Measurements from ENCODE around the gene CFAP77.

CFAP77 gene

DNA sequence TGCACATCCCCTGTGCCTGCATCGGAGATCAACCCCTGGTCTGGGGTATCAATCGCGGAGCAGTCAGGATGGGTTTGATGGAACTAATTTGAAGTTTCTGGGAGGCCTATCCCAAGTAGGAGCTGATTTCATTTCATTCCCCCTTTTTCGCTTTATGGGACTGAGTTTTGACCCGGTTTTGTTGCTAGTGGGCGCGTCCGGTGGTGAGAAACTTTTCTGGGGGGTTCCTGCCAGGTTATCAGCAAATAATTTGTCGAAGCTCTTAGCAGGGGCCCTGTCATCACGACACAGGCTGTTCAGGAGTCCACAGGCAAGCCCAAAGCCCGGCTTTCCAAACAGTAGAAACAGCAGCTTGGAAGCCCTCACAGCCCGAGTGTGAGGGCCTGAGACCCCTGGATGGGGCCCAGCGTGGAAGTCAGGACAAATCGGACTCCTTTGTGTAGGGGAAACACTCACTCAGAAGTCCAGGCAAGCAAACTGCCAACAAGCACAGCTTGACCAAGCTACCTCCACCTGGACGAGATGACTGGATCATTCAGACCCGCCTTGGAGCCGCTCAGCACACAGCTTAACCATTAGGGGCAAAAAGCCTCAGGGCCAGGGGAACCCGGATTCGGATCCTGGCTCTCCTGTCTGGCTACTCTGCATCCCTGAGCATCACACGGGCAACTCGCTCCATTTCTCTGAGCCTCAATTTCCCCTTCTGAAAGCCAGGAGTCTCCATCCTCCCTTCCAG lies 108.0 kb downstream of the CFAP77 start:
- DNase-seq (ENCODE audit: low spot score) = no peak

DNA sequence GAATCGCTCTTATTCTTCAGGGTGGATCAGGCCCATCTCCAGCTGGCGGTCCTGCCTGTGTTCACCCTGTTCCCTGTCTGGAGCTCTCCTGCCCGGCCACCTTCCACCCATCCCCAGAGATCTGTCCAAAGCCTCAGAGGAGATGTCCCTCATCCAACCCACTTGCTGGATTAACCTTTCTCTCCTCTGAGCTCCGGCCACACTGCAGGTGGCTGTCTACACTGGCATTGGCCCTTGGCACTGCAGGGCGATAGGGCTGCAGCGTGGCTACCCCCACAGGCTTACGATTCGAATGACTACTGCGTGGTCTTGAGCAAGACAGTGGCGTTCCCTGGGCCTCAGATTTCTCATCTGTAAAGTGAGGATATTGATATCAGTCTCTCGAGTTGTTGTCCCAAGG lies 108.6 kb downstream of the CFAP77 start:
- no peak for DNase-seq (ENCODE audit: low spot score)

DNA sequence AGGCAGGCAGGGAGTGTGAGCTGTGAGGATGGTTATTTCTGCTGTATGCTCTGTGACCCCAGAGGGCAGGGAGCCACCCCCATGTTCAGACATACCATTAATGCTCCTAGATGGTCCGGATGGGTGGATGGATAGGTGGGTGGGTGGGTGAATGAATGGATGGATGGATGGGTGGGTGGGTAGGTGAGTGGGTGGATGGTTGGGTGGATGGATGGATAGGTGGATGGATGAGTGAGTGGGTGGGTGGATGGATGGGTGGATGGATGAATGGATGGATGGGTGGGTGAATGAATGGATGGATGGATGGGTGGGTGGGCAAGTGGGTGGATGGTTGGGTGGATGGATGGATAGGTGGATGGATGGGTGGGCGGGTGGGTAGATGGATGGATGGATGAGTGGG lies 109.0 kb downstream of the CFAP77 start:
- no peak for DNase-seq (ENCODE audit: low spot score)

DNA sequence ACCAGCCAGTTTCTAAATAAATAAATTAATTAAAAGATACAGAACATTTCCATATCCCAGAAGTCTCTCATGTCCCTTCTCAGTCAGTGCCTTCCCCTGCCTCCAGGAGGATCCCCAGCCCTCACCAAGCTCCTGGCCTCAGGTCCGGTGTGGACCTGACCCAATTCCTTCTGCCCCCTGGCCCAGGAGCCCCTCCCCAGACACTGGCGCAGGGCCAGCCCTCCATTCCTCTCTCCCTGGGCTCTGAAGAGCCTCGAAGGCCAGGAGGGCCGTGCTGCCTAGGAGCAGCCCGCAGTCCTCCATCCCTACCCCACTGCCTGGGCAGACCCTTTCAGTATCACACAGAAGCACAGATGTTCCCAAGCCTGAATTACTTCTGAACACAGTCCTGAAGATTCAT lies 110.6 kb downstream of the CFAP77 start:
- DNase-seq (ENCODE audit: low spot score) = no peak

DNA sequence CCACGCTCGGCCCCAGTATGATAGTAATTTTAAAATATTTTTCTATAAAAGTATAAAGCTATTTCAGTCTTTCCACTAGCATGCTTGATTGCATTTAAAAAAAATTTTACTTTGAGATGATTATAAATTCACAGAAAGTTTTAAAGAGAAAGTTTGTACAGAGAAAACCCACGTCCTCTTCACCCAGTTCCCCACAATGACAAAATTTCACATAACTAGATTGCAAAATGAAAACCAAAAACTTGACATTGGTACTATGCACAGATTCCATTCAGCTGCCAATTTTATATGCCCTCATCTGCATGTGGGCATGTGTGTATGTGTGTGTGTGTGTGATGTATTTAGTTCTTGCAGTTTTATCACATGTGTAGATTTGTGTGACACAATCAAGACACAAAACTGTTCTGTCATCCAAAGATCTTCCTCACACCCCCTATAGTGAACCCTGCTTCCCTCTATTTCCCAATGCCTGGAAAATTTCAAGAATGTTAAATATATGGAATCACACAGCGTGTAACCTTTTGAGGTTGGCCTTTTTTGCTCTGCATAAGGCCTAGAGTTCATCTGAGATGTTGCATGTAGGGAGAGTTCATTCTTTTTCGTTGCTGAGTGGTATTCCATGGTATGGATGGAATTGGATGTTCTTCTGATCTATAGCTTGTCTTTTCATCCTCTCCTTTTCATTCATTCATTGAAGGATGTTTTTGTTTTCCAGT lies 115.5 kb downstream of the CFAP77 start:
- no peak for DNase-seq (ENCODE audit: low spot score)

DNA sequence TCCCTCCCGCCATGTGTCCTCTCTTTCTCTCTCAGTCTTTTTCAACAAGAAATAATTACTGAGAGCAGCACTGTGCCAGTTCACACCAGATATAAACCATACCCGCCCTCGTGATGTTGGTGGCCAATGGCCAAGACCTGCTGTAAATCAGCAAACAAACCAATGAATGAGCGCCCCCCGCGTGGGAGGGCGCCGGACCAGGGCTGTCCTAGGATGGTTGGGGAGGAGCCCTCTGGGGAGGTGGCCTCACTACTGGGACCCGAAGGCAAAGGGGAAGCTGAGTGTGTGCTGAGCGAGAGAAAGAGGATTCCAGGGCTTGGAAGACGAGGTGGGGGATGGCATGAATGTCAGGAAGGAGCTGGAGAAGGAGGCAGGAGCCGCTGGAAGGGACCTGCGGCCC lies 121.2 kb downstream of the CFAP77 start:
- DNase-seq (ENCODE audit: low spot score) = no peak

DNA sequence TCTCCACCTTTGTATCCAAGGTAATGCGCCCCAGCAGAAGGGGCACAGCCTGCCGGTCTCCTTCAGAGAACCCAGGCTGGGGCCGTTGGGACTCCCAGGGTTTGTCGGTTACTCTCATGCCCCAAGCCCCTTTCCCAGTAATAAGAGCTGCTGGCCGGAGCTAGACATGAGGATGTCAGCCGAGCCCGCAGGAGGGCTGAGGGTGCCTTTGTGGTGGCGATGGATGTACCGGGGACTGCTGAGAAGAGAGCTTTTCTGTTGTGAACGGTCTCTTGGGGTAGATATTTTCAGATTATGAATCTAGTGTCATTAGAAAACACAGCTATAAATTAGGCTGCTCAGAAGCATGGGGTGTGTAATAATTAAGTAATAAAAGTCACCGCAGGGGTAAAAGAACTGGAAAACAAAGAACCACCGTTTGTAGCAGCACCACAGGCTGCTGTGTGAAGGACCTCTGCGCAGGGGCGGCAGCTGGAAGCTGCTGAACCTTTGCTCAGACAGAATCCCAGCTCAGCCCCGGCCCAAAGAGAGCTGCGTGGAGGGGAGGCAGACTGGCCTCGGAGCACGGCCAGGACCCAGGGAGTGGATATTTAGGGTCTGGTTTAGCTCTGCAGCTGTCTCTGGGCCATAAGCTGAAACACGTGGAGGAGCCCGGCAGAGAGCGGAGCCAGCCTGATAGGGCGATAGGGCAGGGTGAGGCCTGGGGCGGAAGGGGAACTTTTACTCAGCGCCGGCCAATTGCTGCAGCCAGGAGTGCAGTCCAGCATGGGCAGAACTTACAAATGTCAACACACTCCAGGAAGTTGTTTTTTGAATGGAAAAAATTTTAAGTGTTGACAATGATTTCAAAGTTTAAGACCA lies 121.9 kb downstream of the CFAP77 start:
- DNase-seq (ENCODE audit: low spot score) = no peak

DNA sequence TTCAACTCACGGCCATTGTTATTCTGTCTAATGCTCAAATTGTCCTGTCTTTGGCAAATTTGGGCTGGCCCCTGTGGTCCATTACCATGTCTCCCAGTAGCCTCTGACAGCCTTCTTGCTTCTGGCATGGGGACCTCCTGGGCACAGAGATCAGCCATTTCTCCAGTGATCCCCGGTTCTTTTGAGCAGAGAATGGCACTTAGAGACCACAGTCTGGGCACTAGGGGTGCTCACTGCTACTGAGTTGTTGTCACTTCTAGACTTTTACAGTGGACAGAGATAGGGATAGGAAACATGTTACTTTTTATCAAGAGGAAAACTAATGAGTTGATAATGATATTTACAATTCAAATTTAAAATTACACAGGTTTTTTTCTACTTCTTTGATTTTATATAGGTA lies 124.8 kb downstream of the CFAP77 start:
- DNase-seq (ENCODE audit: low spot score) = no peak

DNA sequence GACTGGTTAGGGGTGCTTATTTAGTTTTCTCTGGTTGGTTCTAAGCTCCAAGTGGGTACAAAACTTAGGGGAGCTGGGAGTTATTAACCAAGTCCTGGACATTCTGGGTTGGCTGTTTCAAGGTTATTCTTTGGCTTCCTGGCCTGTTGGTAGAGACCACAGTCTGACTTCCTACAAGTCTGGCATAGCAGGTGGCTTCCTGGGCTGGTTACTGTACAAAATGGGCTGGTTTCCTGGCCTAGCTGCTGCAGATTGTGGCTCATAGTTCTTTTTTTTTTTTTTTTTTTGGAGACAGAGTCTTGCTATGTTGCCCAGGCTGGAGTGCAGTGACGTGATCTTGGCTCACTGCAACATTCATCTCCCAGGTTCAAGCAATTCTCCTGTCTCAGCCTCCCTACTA lies 126.1 kb downstream of the CFAP77 start:
- no peak for DNase-seq (ENCODE audit: low spot score)

DNA sequence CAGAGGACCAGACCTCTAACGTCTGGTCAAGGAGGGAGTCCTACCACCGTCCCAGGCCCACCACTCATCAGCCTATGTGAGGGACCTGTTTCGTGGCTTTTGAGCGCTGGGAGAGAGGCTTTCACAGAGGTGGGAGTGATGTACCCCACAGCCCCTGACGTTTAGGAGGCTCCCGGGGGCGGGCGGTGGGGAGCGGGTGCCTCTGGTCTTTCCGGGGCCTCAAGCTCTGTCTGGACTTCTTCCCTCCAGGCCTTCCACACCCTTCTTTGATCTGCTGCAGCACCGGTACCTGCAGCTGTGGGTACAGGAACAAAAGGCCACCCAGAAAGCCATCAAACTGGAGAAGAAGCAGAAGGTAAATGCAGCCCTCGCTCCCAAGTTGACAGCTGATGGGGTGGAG lies 127.3 kb downstream of the CFAP77 start:
- DNase-seq (ENCODE audit: low spot score) = no peak

DNA sequence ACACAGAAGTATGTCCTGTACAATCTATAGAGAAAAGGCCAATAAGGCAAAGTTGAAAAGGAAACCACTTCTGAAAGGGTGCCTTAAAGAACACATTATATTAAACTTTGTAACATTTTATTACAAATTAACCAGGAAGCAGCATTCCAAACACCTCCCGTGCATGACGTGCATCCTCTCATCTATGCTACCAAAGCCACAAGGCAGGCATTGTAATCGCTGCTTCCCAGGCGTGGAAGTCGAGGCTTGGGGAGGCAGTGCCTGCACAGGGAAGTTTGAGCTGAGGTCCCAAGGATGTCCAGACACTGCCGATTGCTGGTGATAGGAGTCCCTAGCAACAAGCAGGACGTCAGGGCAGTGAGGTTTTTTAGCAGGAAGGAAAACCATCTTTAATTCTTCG lies 128.1 kb downstream of the CFAP77 start:
- no peak for DNase-seq (ENCODE audit: low spot score)

DNA sequence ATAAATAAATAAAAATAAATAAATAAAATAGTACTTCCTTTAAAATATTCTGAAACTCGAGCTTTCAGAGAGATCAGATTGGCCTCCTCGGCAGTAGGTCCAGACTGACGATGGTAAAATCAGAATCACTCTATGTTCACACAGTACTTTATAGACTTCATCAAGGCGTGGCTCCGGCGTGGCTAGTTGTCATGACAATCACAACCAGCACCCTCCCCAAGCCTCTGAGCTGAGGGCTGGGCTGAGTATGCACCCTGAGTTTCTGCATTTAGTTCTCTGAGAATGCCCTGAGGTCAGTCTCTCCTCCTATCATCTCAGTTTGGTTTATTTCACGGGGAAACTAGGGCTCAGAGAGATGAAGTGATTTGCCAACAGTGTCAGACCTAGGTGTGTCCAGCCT lies 129.1 kb downstream of the CFAP77 start:
- DNase-seq (ENCODE audit: low spot score) = no peak

DNA sequence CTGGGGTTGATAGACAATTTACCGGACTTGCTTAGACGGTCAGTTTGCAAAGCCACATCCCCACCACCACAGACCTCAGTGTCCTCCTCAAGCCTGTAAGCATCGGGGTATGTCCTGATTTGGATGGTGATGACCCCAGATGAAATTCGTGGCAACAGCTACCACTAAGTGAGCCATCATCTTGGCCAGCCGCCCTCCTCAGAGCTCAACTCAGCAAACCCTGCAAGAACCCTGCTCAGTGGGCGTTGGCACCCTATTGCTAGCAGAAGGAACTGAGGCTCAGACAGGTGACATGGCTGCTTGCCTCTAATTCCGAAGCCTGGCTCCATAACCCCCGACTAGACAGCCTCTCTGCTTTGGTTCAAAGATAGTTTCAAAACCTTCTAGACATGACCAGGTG lies 131.0 kb downstream of the CFAP77 start:
- no peak for DNase-seq (ENCODE audit: low spot score)

DNA sequence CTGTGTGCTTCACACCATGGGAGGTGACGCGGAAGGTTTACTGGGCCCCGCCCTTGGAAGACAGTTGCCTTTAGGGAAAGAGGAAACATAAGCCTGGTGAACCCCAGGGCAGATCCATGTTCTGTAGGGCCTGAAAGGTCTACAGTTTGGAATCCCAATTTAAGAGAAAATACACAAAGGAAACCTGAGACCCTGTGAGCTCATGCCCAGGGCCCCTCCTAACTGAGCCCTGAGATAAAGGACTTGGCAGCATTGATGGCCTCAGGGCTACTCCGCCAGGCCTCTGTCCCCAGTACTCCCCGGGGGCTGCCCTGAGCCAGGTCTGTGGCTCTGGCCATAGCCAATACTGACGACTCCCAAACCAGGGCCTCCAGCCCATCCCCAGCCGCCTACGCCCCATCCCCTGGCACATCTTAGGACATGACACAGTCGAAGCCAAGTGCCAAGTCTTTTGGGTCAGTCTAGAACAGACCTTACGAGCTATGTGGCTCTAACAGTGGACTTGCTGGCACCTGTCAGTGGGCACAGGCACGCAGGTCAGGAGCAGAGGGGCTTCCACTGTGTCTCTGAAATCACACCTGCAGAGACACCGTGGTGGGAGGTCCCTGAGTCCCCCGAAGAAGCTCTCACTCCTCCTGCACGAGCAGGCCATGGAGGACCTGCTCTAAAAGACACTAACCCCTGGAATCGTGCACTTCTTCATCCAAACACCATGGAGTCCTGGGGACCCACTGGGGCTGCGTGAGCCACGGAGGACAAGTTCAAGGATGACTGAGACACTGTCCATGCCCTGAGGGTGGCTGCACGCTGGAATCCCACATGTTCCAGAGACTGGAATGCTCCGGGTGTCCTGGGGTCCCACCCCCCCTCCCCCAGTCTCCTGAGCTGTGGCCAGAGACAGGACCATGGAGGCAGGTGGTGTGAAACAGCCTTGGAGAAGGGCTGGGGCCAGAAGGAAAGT lies 132.1 kb downstream of the CFAP77 start:
- DNase-seq (ENCODE audit: low spot score) = no peak

DNA sequence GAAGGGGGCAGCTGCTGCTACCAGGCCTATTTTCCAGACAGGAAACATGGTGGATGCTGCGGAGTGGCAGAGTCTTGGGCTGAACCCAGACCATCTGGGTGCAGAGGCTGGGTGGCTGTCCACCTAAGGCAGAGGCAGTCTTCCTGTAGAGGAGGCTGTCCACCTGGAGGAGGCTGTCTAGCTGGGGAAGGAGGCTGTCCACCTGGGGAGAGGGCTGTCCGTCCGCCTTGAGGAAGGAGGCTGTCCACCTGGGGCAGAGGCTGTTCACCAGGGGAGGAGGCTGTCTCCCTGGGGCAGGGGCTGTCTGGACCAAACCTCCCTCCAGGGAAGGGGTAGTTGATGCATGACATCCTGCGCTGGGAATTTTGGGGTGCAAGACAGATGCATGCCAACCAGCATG lies 133.2 kb downstream of the CFAP77 start:
- DNase-seq (ENCODE audit: low spot score) = no peak

DNA sequence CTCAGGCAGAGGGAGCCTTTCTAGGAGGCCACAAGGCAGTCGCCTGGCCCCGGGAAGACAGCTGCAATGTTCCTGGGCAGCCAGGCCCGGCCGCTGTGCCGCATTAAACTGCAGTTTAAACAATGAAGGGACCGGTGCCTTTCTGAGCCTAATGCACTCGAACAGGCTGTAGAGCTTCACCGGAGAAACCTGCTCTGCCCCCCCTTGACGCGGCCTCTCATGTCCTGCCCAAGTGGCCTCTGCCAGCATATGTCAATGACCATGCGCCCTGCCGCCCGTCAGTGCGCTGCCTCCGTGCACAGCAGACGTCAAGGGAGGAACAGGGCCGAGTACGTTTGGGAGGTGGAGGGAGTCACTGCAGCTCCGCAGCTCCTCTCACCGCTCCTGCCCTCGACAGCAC lies 133.9 kb downstream of the CFAP77 start:
- no peak for DNase-seq (ENCODE audit: low spot score)

DNA sequence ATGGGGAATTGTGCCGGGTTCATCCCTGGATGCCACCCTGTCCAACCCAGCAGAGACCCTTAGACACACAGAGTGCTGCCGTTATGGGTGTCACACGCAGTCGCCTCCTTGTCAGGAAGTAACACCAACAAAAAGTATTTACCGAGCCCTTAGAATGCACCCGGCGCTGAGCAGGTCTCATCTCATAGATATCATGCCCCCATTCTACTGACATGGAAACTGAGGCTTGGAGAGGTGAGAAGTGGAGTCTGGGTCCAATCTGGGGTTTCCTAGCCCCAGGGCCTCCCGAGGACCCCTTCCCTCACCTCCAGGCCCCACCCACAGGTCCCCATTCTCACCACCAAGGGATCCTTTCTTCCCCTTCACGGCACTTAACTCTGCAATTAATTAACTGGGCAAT lies 135.6 kb downstream of the CFAP77 start:
- no peak for DNase-seq (ENCODE audit: low spot score)

DNA sequence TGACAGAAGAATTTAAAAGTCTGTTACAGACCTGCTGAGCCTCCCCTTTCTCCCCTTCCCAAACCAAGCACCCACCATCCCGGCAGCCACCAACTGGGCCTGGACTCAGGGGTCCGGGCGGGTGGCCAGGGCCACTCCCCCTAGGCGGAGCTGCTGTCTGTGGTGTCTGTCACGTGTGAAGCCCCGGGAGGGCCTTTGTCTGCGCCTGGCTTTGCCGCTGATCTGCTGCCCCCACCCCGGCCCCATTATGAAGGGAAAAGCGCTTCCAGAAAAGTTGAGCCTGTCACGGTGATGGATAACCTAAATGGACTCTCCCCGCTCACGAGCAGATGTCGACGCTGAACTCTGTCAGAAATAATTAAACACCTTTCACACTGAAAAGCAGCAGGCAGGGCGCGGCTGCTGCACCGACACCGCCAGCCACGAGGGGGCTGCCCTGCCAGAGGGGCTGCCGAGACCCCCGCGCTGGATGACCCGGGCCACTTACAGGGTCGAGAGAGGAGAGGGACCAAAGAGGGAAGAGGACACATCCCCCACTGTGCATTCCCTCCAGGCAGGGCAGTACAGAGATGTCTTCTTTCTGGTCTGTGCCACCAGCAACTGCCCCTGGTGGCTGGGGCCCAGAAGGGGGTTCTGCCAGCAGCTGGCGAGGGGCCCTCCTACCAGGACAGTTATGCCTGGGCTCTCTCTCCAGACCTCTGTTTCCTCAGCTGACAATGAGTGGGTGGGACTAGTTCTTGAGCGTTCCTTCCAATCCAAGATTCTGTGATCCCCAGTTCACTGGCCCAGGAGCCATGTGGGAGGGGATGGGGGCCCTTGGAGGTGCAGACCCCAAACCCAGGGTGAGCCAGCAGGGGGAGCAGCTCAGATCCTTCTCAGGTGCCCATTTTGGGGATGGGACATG lies 136.4 kb downstream of the CFAP77 start:
- no peak for DNase-seq (ENCODE audit: low spot score)

DNA sequence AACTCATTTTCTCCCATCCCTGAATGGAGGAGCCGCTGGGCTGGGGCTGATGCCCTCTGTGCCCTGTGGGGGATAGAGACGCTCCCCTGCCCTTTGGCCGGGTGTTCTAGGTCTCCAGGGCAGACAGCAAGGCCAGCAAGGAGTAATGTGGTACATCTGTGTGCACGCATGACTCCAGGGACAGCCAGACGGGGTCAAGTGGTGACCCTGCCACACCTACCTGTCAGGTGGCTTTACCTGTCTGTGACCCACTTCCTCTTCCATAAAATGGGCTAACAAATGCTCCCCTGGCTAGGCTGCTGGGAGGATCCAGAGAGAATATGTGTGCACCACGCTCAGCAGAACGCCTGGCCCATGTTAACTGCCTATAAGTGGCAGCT lies 137.0 kb downstream of the CFAP77 start:
- no peak for DNase-seq (ENCODE audit: low spot score)

DNA sequence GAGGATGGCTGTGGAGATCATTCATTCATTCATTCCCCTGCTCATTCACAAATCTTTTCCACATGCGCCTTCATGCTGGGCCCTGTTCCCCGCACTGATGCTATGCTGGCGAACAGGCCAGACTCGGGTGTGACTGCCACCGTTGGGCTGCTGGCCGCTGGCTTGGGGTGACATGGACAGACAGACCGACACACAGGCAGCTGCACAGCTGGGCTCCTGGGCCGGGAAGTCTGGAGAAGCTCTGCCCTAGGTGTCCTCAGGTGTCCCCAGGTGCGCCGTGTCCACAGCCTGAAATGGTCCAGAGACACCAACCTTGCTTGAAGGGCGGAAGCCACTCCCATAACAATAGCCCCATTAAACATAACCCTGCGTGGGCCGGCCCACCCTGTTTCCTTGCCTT lies 137.4 kb downstream of the CFAP77 start:
- no peak for DNase-seq (ENCODE audit: low spot score)

All from CD4-positive, alpha-beta T cell treated with Interleukin-2 at 100 ng/mL for 4 hours (primary cell).